Nephron progenitor cell (in vitro differentiated cells): ENCODE data around the gene HIBCH.

Experiments used
- DNase-seq: peaks from one replicate; pipeline ENCODE4 v3.0.0; 2021
- H3K27ac Mint-ChIP-seq: 2 replicates; pipeline ENCODE4 v1.8.0; 2021; ENCODE audit warnings: mild to moderate bottlenecking, moderate library complexity, mixed read lengths
- H3K27me3 Mint-ChIP-seq: 2 replicates; pipeline ENCODE4 v1.8.0; 2021; ENCODE audit warnings: mild to moderate bottlenecking, low read depth, mixed read lengths; ENCODE audit not compliant: poor library complexity
- H3K36me3 Mint-ChIP-seq: 2 replicates; pipeline ENCODE4 v1.8.0; 2021; ENCODE audit warnings: low read depth, mixed read lengths
- H3K4me1 Mint-ChIP-seq: 2 replicates; pipeline ENCODE4 v1.8.0; 2021; ENCODE audit warnings: mixed read lengths
- H3K4me3 Mint-ChIP-seq: 2 replicates; pipeline ENCODE4 v1.8.0; 2021; ENCODE audit warnings: mild to moderate bottlenecking, moderate library complexity, mixed read lengths
- H3K9me3 Mint-ChIP-seq: 2 replicates; pipeline ENCODE4 v1.8.0; 2021; ENCODE audit warnings: mild to moderate bottlenecking, moderate library complexity, mixed read lengths
- TF ChIP-seq, protein P1 (sequence below): fragments of 200-600 bp; sonication (generic); IDR thresholded peaks from 2 replicates; pipeline ENCODE4 v1.5.0; 2021; ENCODE audit warnings: antibody characterized with exemption

The HIBCH gene

GRCh38 chr2:190202018-190202417, 117.6 kb downstream of the HIBCH start:
- Mint-ChIP-seq H3K4me1 (peaks cover 6% of the 10 kb centered on the region), H3K36me3 (peaks cover 43% of the 10 kb centered on the region), H3K27me3 (no peaks in the 10 kb centered on the region), H3K9me3 (no peaks in the 10 kb centered on the region), H3K4me3 (no peak overlapping the region), H3K27ac (no peak overlapping the region)
- no peak for DNase-seq
- TF ChIP-seq, protein P1, sequence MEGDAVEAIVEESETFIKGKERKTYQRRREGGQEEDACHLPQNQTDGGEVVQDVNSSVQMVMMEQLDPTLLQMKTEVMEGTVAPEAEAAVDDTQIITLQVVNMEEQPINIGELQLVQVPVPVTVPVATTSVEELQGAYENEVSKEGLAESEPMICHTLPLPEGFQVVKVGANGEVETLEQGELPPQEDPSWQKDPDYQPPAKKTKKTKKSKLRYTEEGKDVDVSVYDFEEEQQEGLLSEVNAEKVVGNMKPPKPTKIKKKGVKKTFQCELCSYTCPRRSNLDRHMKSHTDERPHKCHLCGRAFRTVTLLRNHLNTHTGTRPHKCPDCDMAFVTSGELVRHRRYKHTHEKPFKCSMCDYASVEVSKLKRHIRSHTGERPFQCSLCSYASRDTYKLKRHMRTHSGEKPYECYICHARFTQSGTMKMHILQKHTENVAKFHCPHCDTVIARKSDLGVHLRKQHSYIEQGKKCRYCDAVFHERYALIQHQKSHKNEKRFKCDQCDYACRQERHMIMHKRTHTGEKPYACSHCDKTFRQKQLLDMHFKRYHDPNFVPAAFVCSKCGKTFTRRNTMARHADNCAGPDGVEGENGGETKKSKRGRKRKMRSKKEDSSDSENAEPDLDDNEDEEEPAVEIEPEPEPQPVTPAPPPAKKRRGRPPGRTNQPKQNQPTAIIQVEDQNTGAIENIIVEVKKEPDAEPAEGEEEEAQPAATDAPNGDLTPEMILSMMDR, result no peak

GRCh38 chr2:190200603-190201002, 119.0 kb downstream of the HIBCH start:
- Mint-ChIP-seq H3K9me3 (no peaks in the 10 kb centered on the region), H3K27me3 (no peaks in the 10 kb centered on the region), H3K4me1 (peaks cover 6% of the 10 kb centered on the region), H3K36me3 (peaks cover 50% of the 10 kb centered on the region), H3K27ac (no peak overlapping the region), H3K4me3 (no peak overlapping the region)
- DNase-seq, result no peak
- TF ChIP-seq, protein P1, result no peak

GRCh38 chr2:190199530-190199929, 120.1 kb downstream of the HIBCH start:
- peaks cover 51% of the 10 kb centered on the region for H3K36me3 Mint-ChIP-seq
- H3K9me3 Mint-ChIP-seq, result no peaks in the 10 kb centered on the region
- no peak overlapping the region for H3K27ac Mint-ChIP-seq
- TF ChIP-seq, protein P1, result no peak
- peaks cover 6% of the 10 kb centered on the region for H3K4me1 Mint-ChIP-seq
- H3K4me3 Mint-ChIP-seq, result no peak overlapping the region
- DNase-seq, result no peak
- no peaks in the 10 kb centered on the region for H3K27me3 Mint-ChIP-seq

GRCh38 chr2:190199109-190199508, 120.5 kb downstream of the HIBCH start:
- TF ChIP-seq, protein P1, result no peak
- Mint-ChIP-seq H3K9me3 (no peaks in the 10 kb centered on the region), H3K27me3 (no peaks in the 10 kb centered on the region), H3K4me3 (no peak overlapping the region), H3K4me1 (peaks cover 6% of the 10 kb centered on the region), H3K27ac (no peak overlapping the region), H3K36me3 (peaks cover 46% of the 10 kb centered on the region)
- no peak for DNase-seq

DNA sequence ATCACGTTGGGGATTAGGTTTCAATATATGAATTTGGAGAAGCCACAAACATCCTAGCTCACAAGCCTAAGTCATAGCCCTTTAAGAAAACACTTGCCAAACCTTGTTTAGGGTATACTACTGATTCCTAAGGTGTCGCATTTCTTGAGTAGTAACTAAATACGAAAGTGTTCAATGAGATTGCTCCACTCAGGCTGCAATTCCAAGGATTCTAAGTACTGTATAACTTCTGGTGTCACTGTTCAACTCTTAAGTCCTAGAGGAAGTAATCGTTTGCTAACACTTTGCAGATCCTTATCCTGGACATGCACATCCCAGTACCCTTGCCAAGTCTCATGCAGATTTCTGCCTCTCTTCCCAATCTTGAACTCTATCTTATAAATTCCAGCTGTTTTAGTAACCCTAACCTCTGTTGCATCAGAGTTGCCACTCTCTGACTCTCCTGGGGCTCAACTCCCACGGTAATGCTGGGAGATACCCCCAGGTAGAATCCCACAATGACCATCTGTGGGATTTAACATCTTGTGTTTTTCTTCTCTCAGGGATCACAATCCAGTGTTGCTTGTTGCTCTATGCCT, 122.4 kb downstream of the HIBCH start:
- Mint-ChIP-seq H3K27ac (peak overlapping the region; percentile 82), H3K36me3 (peaks cover 40% of the 10 kb centered on the region), H3K27me3 (no peaks in the 10 kb centered on the region), H3K9me3 (no peaks in the 10 kb centered on the region), H3K4me3 (no peak overlapping the region), H3K4me1 (peaks cover 6% of the 10 kb centered on the region)
- TF ChIP-seq, protein P1, result no peak
- no peak for DNase-seq

GRCh38 chr2:190190507-190191162, 129.0 kb downstream of the HIBCH start:
- TF ChIP-seq, protein P1, result no peak
- DNase-seq, result no peak
- Mint-ChIP-seq H3K27me3 (no peaks in the 10 kb centered on the region), H3K4me3 (no peak overlapping the region), H3K4me1 (no peaks in the 10 kb centered on the region), H3K27ac (no peak overlapping the region), H3K36me3 (peaks cover 4% of the 10 kb centered on the region), H3K9me3 (no peaks in the 10 kb centered on the region)
